Muscle layer of duodenum (tissue), 2 donors: ENCODE data around the gene STIP1.

ENCODE experiments used
- H3K27ac ChIP-seq: one replicate; pipeline ENCODE4 v1.7.0; 2013; ENCODE audit warnings: mild to moderate bottlenecking, low read length
- H3K27me3 ChIP-seq: one replicate; pipeline ENCODE4 v1.7.0; 2013; ENCODE audit warnings: low read depth, mild to moderate bottlenecking, control low read depth, low read length
- H3K36me3 ChIP-seq, 2 donors: one replicate each; pipeline ENCODE4 v1.7.0; 2013; ENCODE audit warnings: low read length in 2 of 2, control low read depth in 1 of 2, mild to moderate bottlenecking in 1 of 2; ENCODE audit not compliant: insufficient read depth in 2 of 2, control insufficient read depth in 1 of 2
- H3K4me1 ChIP-seq, 2 donors: one replicate each; pipeline ENCODE4 v1.7.0; 2013; ENCODE audit warnings: low read length in 2 of 2, mild to moderate bottlenecking in 2 of 2, control low read depth in 1 of 2, moderate library complexity in 1 of 2; ENCODE audit not compliant: insufficient read depth in 2 of 2, control insufficient read depth in 1 of 2
- H3K4me3 ChIP-seq, 2 donors: one replicate each; pipeline ENCODE4 v1.7.0; 2013; ENCODE audit warnings: low read length in 2 of 2, low read depth in 1 of 2, mild to moderate bottlenecking in 1 of 2
- H3K9me3 ChIP-seq, 2 donors: one replicate each; pipeline ENCODE4 v1.7.0; 2013; ENCODE audit warnings: low read length in 2 of 2, control low read depth in 1 of 2, mild to moderate bottlenecking in 1 of 2; ENCODE audit not compliant: control insufficient read depth in 1 of 2
- donor health status: healthy.

Gene STIP1

GRCh38 chr11:64249563-64250414 is 63.8 kb downstream of the STIP1 start:
- no peak overlapping the region for H3K4me3 ChIP-seq
- no peak overlapping the region for H3K27ac ChIP-seq
- H3K9me3 ChIP-seq: no peaks in the 10 kb centered on the region
- peaks cover 3 to 53% of the 10 kb centered on the region in 2 donors for H3K4me1 ChIP-seq
- no peaks in the 10 kb centered on the region for H3K27me3 ChIP-seq
- peaks cover 4 to 5% of the 10 kb centered on the region in 2 donors for H3K36me3 ChIP-seq

- Histone ChIP-seq H3K27ac (no peak overlapping the region), H3K4me3 (peak overlapping the region; percentile 53 to 65), H3K27me3 (no peaks in the 10 kb centered on the region)
Observed at GRCh38 chr11:64250415-64251015, 64.5 kb downstream of the STIP1 start.

GRCh38 chr11:64251016-64251752 is 65.2 kb downstream of the STIP1 start, which contains the start of gene PLCB3:
PLCB3 (plus strand) TSS chr11:64251530; CDS start chr11:64251650, 120 bp downstream.
- peaks cover 3 to 39% of the 10 kb centered on the region in 2 donors for H3K4me1 ChIP-seq
- peak within 1 kb of the TSS; percentile 63 for H3K27ac ChIP-seq
- H3K27me3 ChIP-seq: no peaks in the 10 kb centered on the region
- peak within 1 kb of the TSS; percentile 67 to 79 for H3K4me3 ChIP-seq
- no peaks in the 10 kb centered on the region for H3K9me3 ChIP-seq
- H3K36me3 ChIP-seq: peaks cover 7 to 14% of the 10 kb centered on the region in 2 donors

More at GRCh38 chr11:64250415-64251015, 64.5 kb downstream of the STIP1 start:
- peaks cover 7 to 10% of the 10 kb centered on the region in 2 donors for H3K36me3 ChIP-seq
- no peaks in the 10 kb centered on the region for H3K9me3 ChIP-seq
- peaks cover 3 to 45% of the 10 kb centered on the region in 2 donors for H3K4me1 ChIP-seq

GRCh38 chr11:64251753-64252002 is 65.7 kb downstream of the STIP1 start:
- Histone ChIP-seq H3K4me1 (peaks cover 3 to 38% of the 10 kb centered on the region in 2 donors), H3K27me3 (no peaks in the 10 kb centered on the region), H3K9me3 (no peaks in the 10 kb centered on the region), H3K4me3 (peak overlapping the region; percentile 67 to 79), H3K27ac (peak overlapping the region; percentile 63), H3K36me3 (peaks cover 12 to 19% of the 10 kb centered on the region in 2 donors)

GRCh38 chr11:64252003-64252872 is 66.3 kb downstream of the STIP1 start:
- peak overlapping the region; percentile 63 for H3K27ac ChIP-seq
- H3K27me3 ChIP-seq: no peaks in the 10 kb centered on the region
- H3K9me3 ChIP-seq: no peaks in the 10 kb centered on the region
- H3K4me3 ChIP-seq: peak overlapping the region; percentile 67 to 79
- peaks cover 3 to 34% of the 10 kb centered on the region in 2 donors for H3K4me1 ChIP-seq
- H3K36me3 ChIP-seq: peaks cover 12 to 20% of the 10 kb centered on the region in 2 donors

- H3K4me1 ChIP-seq: peaks cover 3 to 28% of the 10 kb centered on the region in 2 donors
- peaks cover 12 to 21% of the 10 kb centered on the region in 2 donors for H3K36me3 ChIP-seq
- no peaks in the 10 kb centered on the region for H3K9me3 ChIP-seq
- H3K27me3 ChIP-seq: no peaks in the 10 kb centered on the region
- peak overlapping the region; percentile 51 for H3K27ac ChIP-seq
- peak overlapping the region; percentile 67 to 79 for H3K4me3 ChIP-seq
Observed at GRCh38 chr11:64253043-64253442, 67.1 kb downstream of the STIP1 start.

- H3K27ac ChIP-seq: no peak overlapping the region
- peaks cover 13 to 25% of the 10 kb centered on the region in 2 donors for H3K36me3 ChIP-seq
- no peaks in the 10 kb centered on the region for H3K27me3 ChIP-seq
- H3K9me3 ChIP-seq: no peaks in the 10 kb centered on the region
- H3K4me3 ChIP-seq: peak overlapping the region in 1 of 2 donors; percentile 79
- peaks cover 3 to 28% of the 10 kb centered on the region in 2 donors for H3K4me1 ChIP-seq
Observed at GRCh38 chr11:64253481-64253880, 67.5 kb downstream of the STIP1 start.
